SK-N-SH (cell line): ENCODE measurements around the gene RBM46. TPM values are rescaled to one million over a fixed set of nuclear protein-coding genes. Genes with fewer than 3 reads are reported as not detected.

Source experiments
- CTCF ChIA-PET: fragments of 300-600, 350-600 bp; formaldehyde crosslinking; extraction: SDS; loops from one replicate; lab custom pipeline; 2021; lab: Yijun Ruan, JAX
- POLR2A ChIA-PET: fragments of 350-600 bp; sonication (Branson Sonifier 250); formaldehyde crosslinking; extraction: SDS; loops from one replicate; lab custom pipeline; 2020; ENCODE audit warnings: antibody characterized with exemption, inconsistent platforms; lab: Yijun Ruan, JAX
- DNase-seq: peaks from one replicate; pipeline ENCODE4 v3.0.0; 2012
- H2AFZ ChIP-seq: fragments of 200-600 bp; sonication (generic); 2 replicates; pipeline ENCODE4 v1.8.1; 2016; ENCODE audit warnings: antibody characterized with exemption, mild to moderate bottlenecking, low read depth
- H3F3A ChIP-seq: fragments of 200-600 bp; sonication (generic); replicated peaks from 2 replicates; pipeline ENCODE3; 2016; ENCODE audit warnings: antibody characterized with exemption, mild to moderate bottlenecking; ENCODE audit not compliant: insufficient read depth
- H3K27ac ChIP-seq, 2 experiments: fragments of 200-500 bp in 1 of 2; fragments of 200-600 bp in 1 of 2; sonication (Bioruptor generic) in 1 of 2; sonication (generic), shearing (Covaris generic) in 1 of 2; 2 replicates each; pipeline versions ENCODE4 v1.5.1 to v1.6.1; 2014 to 2016; ENCODE audit warnings: low read depth in 2 of 2, inconsistent platforms in 1 of 2, low read length in 1 of 2, mild to moderate bottlenecking in 1 of 2, mixed read lengths in 1 of 2
- H3K27me3 ChIP-seq: fragments of 200-600 bp; sonication (generic), shearing (Covaris generic); 2 replicates; pipeline ENCODE4 v1.6.1; 2016; ENCODE audit warnings: mixed run types; ENCODE audit not compliant: insufficient read depth
- H3K36me3 ChIP-seq, 2 experiments: fragments of 200-500 bp in 1 of 2; fragments of 200-600 bp in 1 of 2; sonication (Bioruptor generic) in 1 of 2; sonication (generic) in 1 of 2; replicated peaks in 1 of 2; 2 replicates each; pipeline versions ENCODE3 to v1.5.1; 2014 to 2016; ENCODE audit warnings: low read length in 1 of 2, mild to moderate bottlenecking in 1 of 2; ENCODE audit not compliant: insufficient read depth in 2 of 2, control insufficient read depth in 1 of 2
- H3K4me1 ChIP-seq, 2 experiments: fragments of 200-500 bp in 1 of 2; fragments of 200-600 bp in 1 of 2; sonication (Bioruptor generic) in 1 of 2; sonication (generic), shearing (Covaris generic) in 1 of 2; 2 replicates each; pipeline versions ENCODE4 v1.5.1 to v1.6.1; 2014 to 2016; ENCODE audit warnings: low read depth in 1 of 2, low read length in 1 of 2, mixed run types in 1 of 2; ENCODE audit not compliant: insufficient read depth in 2 of 2, control insufficient read depth in 1 of 2
- H3K4me2 ChIP-seq: fragments of 200-600 bp; sonication (generic), shearing (Covaris generic); 2 replicates; pipeline ENCODE4 v1.6.1; 2017; ENCODE audit warnings: mixed run types
- H3K4me3 ChIP-seq, 2 experiments: fragments of 200-500 bp in 1 of 2; fragments of 200-600 bp in 1 of 2; sonication (Bioruptor generic) in 1 of 2; sonication (generic), shearing (Covaris generic) in 1 of 2; 2 replicates each; pipeline versions ENCODE4 v1.5.1 to v1.8.1; 2014 to 2016; ENCODE audit warnings: low read depth in 2 of 2, inconsistent platforms in 1 of 2, low read length in 1 of 2, mild to moderate bottlenecking in 1 of 2, mixed read lengths in 1 of 2, moderate library complexity in 1 of 2
- H3K79me2 ChIP-seq: fragments of 200-600 bp; sonication (generic); 2 replicates; pipeline ENCODE4 v1.8.1; 2017; ENCODE audit warnings: mild to moderate bottlenecking; ENCODE audit not compliant: insufficient read depth
- H3K9ac ChIP-seq: fragments of 200-600 bp; sonication (generic); 2 replicates; pipeline ENCODE4 v1.6.1; 2017; ENCODE audit warnings: mixed run types
- H3K9me2 ChIP-seq: fragments of 200-600 bp; sonication (generic); 2 replicates; pipeline ENCODE4 v1.6.1; 2017; ENCODE audit warnings: mixed run types
- H3K9me3 ChIP-seq: fragments of 200-600 bp; sonication (generic); 2 replicates; pipeline ENCODE4 v1.6.1; 2017; ENCODE audit warnings: mixed run types, mild to moderate bottlenecking, moderate library complexity
- H4K20me1 ChIP-seq: fragments of 200-600 bp; sonication (generic); 2 replicates; pipeline ENCODE4 v1.6.1; 2017; ENCODE audit warnings: mild to moderate bottlenecking, mixed run types; ENCODE audit not compliant: insufficient read depth
- ELF1 ChIP-seq: IDR thresholded peaks from 2 replicates; pipeline ENCODE4 v1.4.0; 2012
- FOSL2 ChIP-seq: IDR thresholded peaks from 2 replicates; pipeline ENCODE4 v1.4.0; 2012; ENCODE audit warnings: low read depth, mild to moderate bottlenecking, moderate library complexity, borderline replicate concordance
- FOXM1 ChIP-seq: IDR thresholded peaks from 2 replicates; pipeline ENCODE4 v1.4.0; 2012; ENCODE audit warnings: low read depth, mild to moderate bottlenecking
- GABPA ChIP-seq: IDR thresholded peaks from 2 replicates; pipeline ENCODE4 v1.4.0; 2012; ENCODE audit warnings: low read depth, mild to moderate bottlenecking
- GATA2 ChIP-seq: sonication (generic); formaldehyde crosslinking; IDR thresholded peaks from 2 replicates; pipeline ENCODE4 v1.5.0; 2020; ENCODE audit warnings: mild to moderate bottlenecking, missing genetic modification reagents
- MAX ChIP-seq: IDR thresholded peaks from 2 replicates; pipeline ENCODE4 v1.4.0; 2012; ENCODE audit warnings: low read depth
- NFIC ChIP-seq: IDR thresholded peaks from 2 replicates; pipeline ENCODE4 v1.4.0; 2012; ENCODE audit warnings: borderline replicate concordance
- NRF1 ChIP-seq: IDR thresholded peaks from 2 replicates; pipeline ENCODE4 v1.6.1; 2012; ENCODE audit warnings: low read depth, mild to moderate bottlenecking, low read length
- POLR2AphosphoS5 ChIP-seq: IDR thresholded peaks from 2 replicates; pipeline ENCODE4 v1.6.1; 2012; ENCODE audit warnings: low read depth, low read length
- RCOR1 ChIP-seq: fragments of 150-350 bp; IDR thresholded peaks from 2 replicates; pipeline ENCODE4 v1.6.1; 2017; ENCODE audit warnings: antibody characterized with exemption, low read length
- TAF1 ChIP-seq: IDR thresholded peaks from 2 replicates; pipeline ENCODE4 v1.6.1; 2012; ENCODE audit warnings: low read depth, mild to moderate bottlenecking, low read length, moderate library complexity, borderline replicate concordance
- TCF12 ChIP-seq: IDR thresholded peaks from 2 replicates; pipeline ENCODE4 v1.4.0; 2012
- TEAD4 ChIP-seq: IDR thresholded peaks from 2 replicates; pipeline ENCODE4 v1.4.0; 2012; ENCODE audit warnings: mild to moderate bottlenecking, borderline replicate concordance; ENCODE audit not compliant: insufficient read depth
- YY1 ChIP-seq: IDR thresholded peaks from 2 replicates; pipeline ENCODE4 v1.4.0; 2012; ENCODE audit warnings: low read depth, mild to moderate bottlenecking
- WGBS: methylation state at CpG from one replicate; pipeline ENCODE4 v1.1.6; 2017; ENCODE audit warnings: low lambda C conversion rate; 5-methylcytosine and 5-hydroxymethylcytosine counted together
- polyA plus RNA-seq, 3 experiments: library from polyadenylated mRNA; depleted of rRNA; stranded (reverse); fragments of >200 nt; gene quantifications; 2 replicates each; pipeline ENCODE4 v1.2.3, GENCODE V29; 2012
- TF ChIP-seq, protein P1 (sequence below): IDR thresholded peaks from 2 replicates; pipeline ENCODE4 v1.4.0; 2012; ENCODE audit warnings: low read depth, borderline replicate concordance
- TF ChIP-seq, protein P2 (sequence below): fragments of 200-600 bp; sonication (generic); IDR thresholded peaks from 2 replicates; pipeline ENCODE4 v1.6.1; 2017; ENCODE audit warnings: antibody characterized with exemption, mild to moderate bottlenecking, moderate library complexity
- TF ChIP-seq, protein P3 (sequence below): IDR thresholded peaks from 2 replicates; pipeline ENCODE4 v1.4.0; 2012; ENCODE audit warnings: low read depth, borderline replicate concordance

Gene RBM46
- polyA plus RNA-seq, 1 of the 3 experiments (the other 2 are of a cell fraction), result not detected

DNA sequence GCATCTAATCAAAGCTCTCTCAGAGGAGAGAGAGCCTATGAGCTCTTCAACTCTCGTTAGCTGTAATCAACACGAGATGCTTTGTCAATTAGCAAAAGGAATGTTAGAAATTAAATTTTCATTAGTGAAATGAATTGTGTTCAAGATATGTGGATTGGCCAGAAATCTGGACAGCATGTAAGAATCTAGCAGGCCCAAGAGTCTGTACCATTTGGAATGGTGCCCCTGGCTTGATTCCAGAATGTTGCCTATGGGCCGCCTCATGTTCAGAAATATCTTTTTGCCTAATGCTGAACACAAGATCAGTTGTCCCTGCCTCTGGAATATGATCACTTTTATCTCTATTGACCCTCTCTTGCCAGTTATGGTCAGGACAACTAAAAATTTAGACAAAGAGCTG is 88.2 kb downstream of the RBM46 start:
- H3K9me3 ChIP-seq, result no peaks in the 10 kb centered on the region
- H3K4me1 ChIP-seq, result no peaks in the 10 kb centered on the region
- no peaks in the 10 kb centered on the region for H3K9me2 ChIP-seq
- H3K4me2 ChIP-seq, result no peak overlapping the region
- no peaks in the 10 kb centered on the region for H3K27me3 ChIP-seq
- 29% methylated on average over 3 of the region's 3 CpGs for WGBS
- H3F3A ChIP-seq, result no peaks in the 10 kb centered on the region
- no peak overlapping the region for H2AFZ ChIP-seq
- no peak overlapping the region for H3K27ac ChIP-seq
- DNase-seq, result no peak
- H3K4me3 ChIP-seq, result no peak overlapping the region
- H3K36me3 ChIP-seq, result no peaks in the 10 kb centered on the region
- TF ChIP-seq TEAD4, result no peak
- no peak for TF ChIP-seq NFIC
- TF ChIP-seq RCOR1, result no peak
- no peak for TF ChIP-seq NRF1
- TF ChIP-seq, protein P1, sequence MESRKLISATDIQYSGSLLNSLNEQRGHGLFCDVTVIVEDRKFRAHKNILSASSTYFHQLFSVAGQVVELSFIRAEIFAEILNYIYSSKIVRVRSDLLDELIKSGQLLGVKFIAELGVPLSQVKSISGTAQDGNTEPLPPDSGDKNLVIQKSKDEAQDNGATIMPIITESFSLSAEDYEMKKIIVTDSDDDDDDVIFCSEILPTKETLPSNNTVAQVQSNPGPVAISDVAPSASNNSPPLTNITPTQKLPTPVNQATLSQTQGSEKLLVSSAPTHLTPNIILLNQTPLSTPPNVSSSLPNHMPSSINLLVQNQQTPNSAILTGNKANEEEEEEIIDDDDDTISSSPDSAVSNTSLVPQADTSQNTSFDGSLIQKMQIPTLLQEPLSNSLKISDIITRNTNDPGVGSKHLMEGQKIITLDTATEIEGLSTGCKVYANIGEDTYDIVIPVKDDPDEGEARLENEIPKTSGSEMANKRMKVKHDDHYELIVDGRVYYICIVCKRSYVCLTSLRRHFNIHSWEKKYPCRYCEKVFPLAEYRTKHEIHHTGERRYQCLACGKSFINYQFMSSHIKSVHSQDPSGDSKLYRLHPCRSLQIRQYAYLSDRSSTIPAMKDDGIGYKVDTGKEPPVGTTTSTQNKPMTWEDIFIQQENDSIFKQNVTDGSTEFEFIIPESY, result no peak
- TF ChIP-seq MAX, result no peak
- TF ChIP-seq GABPA, result no peak
- no peak for TF ChIP-seq YY1
- TF ChIP-seq, protein P2, sequence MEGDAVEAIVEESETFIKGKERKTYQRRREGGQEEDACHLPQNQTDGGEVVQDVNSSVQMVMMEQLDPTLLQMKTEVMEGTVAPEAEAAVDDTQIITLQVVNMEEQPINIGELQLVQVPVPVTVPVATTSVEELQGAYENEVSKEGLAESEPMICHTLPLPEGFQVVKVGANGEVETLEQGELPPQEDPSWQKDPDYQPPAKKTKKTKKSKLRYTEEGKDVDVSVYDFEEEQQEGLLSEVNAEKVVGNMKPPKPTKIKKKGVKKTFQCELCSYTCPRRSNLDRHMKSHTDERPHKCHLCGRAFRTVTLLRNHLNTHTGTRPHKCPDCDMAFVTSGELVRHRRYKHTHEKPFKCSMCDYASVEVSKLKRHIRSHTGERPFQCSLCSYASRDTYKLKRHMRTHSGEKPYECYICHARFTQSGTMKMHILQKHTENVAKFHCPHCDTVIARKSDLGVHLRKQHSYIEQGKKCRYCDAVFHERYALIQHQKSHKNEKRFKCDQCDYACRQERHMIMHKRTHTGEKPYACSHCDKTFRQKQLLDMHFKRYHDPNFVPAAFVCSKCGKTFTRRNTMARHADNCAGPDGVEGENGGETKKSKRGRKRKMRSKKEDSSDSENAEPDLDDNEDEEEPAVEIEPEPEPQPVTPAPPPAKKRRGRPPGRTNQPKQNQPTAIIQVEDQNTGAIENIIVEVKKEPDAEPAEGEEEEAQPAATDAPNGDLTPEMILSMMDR, result no peak
- TF ChIP-seq TAF1, result no peak
- TF ChIP-seq GATA2 (CRISPR knock-in tag), result no peak
- TF ChIP-seq, protein P3, sequence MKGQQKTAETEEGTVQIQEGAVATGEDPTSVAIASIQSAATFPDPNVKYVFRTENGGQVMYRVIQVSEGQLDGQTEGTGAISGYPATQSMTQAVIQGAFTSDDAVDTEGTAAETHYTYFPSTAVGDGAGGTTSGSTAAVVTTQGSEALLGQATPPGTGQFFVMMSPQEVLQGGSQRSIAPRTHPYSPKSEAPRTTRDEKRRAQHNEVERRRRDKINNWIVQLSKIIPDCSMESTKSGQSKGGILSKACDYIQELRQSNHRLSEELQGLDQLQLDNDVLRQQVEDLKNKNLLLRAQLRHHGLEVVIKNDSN, result no peak
- TF ChIP-seq FOXM1, result no peak
- no peak for TF ChIP-seq TCF12
- no peak overlapping the region for H3K9ac ChIP-seq
- CTCF ChIA-PET, result interaction anchor here (0.9 to 1.8 kb wide), 4 partner anchors 8 to 484 kb away, joined by 3 to 7 read pairs (median 3); no protein-coding TSS in a partner anchor
- H4K20me1 ChIP-seq, result no peaks in the 10 kb centered on the region
- POLR2A ChIA-PET, result no interaction called here
- no peaks in the 10 kb centered on the region for H3K79me2 ChIP-seq

DNA sequence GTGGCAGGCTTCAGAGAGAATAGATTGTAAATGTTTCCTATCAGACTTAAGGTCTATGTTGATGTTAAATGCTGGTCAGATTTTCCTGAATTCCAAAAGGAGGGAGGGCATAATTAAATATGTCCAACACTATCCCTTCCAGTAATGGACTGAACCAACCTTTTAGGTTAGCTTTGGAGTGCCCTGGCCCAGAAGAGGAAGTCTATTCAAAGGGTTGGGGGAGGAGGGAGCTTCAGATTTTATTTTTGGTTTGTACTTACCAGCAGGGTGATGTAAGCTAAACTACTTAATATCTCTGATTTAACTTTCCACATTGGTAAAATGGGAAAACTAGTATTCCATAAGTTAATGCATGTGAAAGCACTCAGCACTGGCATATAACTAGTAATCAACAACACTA is 91.1 kb downstream of the RBM46 start:
- POLR2A ChIA-PET, result no interaction called here

More for the DNA sequence above, 91.1 kb downstream of the RBM46 start:
- no peak overlapping the region for H3K4me3 ChIP-seq
- no peaks in the 10 kb centered on the region for H4K20me1 ChIP-seq
- H3K36me3 ChIP-seq, result no peaks in the 10 kb centered on the region
- H2AFZ ChIP-seq, result no peak overlapping the region
- CTCF ChIA-PET, result no interaction called here
- H3F3A ChIP-seq, result no peaks in the 10 kb centered on the region
- no peaks in the 10 kb centered on the region for H3K9me3 ChIP-seq
- H3K9ac ChIP-seq, result no peak overlapping the region
- H3K27me3 ChIP-seq, result no peaks in the 10 kb centered on the region
- H3K9me2 ChIP-seq, result no peaks in the 10 kb centered on the region
- H3K4me2 ChIP-seq, result no peak overlapping the region
- no peaks in the 10 kb centered on the region for H3K79me2 ChIP-seq
- H3K27ac ChIP-seq, result no peak overlapping the region
- no peak for TF ChIP-seq GATA2 (CRISPR knock-in tag)
- TF ChIP-seq, protein P1, result no peak
- TF ChIP-seq, protein P2, result no peak
- no peak for TF ChIP-seq MAX
- TF ChIP-seq NRF1, result no peak
- TF ChIP-seq ELF1, result no peak
- TF ChIP-seq FOSL2, result no peak
- TF ChIP-seq POLR2AphosphoS5, result no peak
- no peak for DNase-seq
- peaks cover 0 to under 1% of the 10 kb centered on the region in 2 experiments; a peak in 1 of 4 replicates for H3K4me1 ChIP-seq
